Measurements from ENCODE around the gene SLC35E1.

GRCh38 chr19:16605553-16605994 is 33.4 kb upstream of the SLC35E1 start:
- TF ChIP-seq FOXJ3 (CRISPR knock-in tag; IDR thresholded peaks at IDR 0.05) (no peak), CTCF (IDR thresholded peaks at IDR 0.05) (no peak), EZH2phosphoT487 (IDR thresholded peaks at IDR 0.05; ENCODE audit: borderline replicate concordance, low read depth) (no peak)
